Panc1 (cell line): ENCODE measurements around the gene PACSIN1. TPM values are rescaled to one million over a fixed set of nuclear protein-coding genes. Genes with fewer than 3 reads are reported as not detected.

Experiments used
- ATAC-seq: fragments of 200-7000 bp; cut with Tn5 transposase; 2 replicates; pipeline ENCODE4 v1.9.1; 2020; ENCODE audit warnings: mild to moderate bottlenecking, moderate library complexity
- BruUV-seq: library from RNA; stranded (reverse); fragments of 400-500 nt; replicated peaks from 2 replicates; lab custom pipeline; 2021; lab: Mats Ljungman, UMichigan
- CTCF ChIA-PET: fragments of 300-600 bp; sonication (Branson Sonifier 250); formaldehyde crosslinking; loops from one replicate; lab custom pipeline; 2022; ENCODE audit warnings: antibody characterized with exemption; lab: Charles Lee
- POLR2A ChIA-PET: fragments of 300-600 bp; sonication (Branson Sonifier 250); formaldehyde crosslinking; loops from one replicate; lab custom pipeline; 2022; ENCODE audit warnings: antibody characterized with exemption; lab: Charles Lee
- DNase-seq: peaks from one replicate; pipeline ENCODE4 v3.0.0-alpha.2; 2010; ENCODE audit warnings: low read depth, low spot score
- H3K27ac ChIP-seq: 2 replicates; pipeline ENCODE4 v1.5.1; 2011; ENCODE audit warnings: mild to moderate bottlenecking, low read length, inconsistent platforms
- H3K27me3 ChIP-seq: fragments of 200-500 bp; sonication (Bioruptor generic); 2 replicates; pipeline ENCODE4 v1.6.0; 2014; ENCODE audit warnings: low read length, inconsistent platforms; ENCODE audit not compliant: control insufficient read depth, insufficient read depth
- H3K36me3 ChIP-seq: fragments of 200-500 bp; sonication (Bioruptor generic); 2 replicates; pipeline ENCODE4 v1.5.1; 2014; ENCODE audit warnings: inconsistent platforms, mild to moderate bottlenecking, low read length, moderate library complexity; ENCODE audit not compliant: control insufficient read depth, insufficient read depth
- H3K4me1 ChIP-seq: 2 replicates; pipeline ENCODE4 v1.5.1; 2011; ENCODE audit warnings: inconsistent platforms, mild to moderate bottlenecking, low read length, moderate library complexity; ENCODE audit not compliant: control insufficient read depth, insufficient read depth
- H3K4me3 ChIP-seq, 2 experiments: 2 replicates each; pipeline ENCODE4 v1.5.1; 2011 to 2012; ENCODE audit warnings: low read depth in 2 of 2, low read length in 2 of 2, mild to moderate bottlenecking in 2 of 2, inconsistent platforms in 1 of 2, moderate library complexity in 1 of 2
- H3K9me3 ChIP-seq: fragments of 200-500 bp; sonication (Bioruptor generic); 2 replicates; pipeline ENCODE4 v1.5.1; 2014; ENCODE audit warnings: low read depth, mild to moderate bottlenecking, inconsistent platforms, low read length, moderate library complexity; ENCODE audit not compliant: control insufficient read depth, insufficient read depth
- POLR2AphosphoS5 ChIP-seq: IDR thresholded peaks from 2 replicates; pipeline ENCODE4 v1.6.1; 2012; ENCODE audit warnings: mild to moderate bottlenecking, low read depth, low read length, moderate library complexity
- REST ChIP-seq, 2 experiments: IDR thresholded peaks; 2 replicates each; pipeline ENCODE4 v1.6.1; 2011 to 2012; ENCODE audit warnings: low read depth in 2 of 2, control low read depth in 1 of 2, low read length in 1 of 2, mild to moderate bottlenecking in 1 of 2, moderate library complexity in 1 of 2; ENCODE audit not compliant: insufficient read depth in 1 of 2
- SIN3A ChIP-seq: IDR thresholded peaks from 2 replicates; pipeline ENCODE4 v1.6.1; 2012; ENCODE audit warnings: low read depth, mild to moderate bottlenecking, low read length, moderate library complexity, borderline replicate concordance; ENCODE audit not compliant: insufficient read depth
- TCF7L2 ChIP-seq: IDR thresholded peaks from 2 replicates; pipeline ENCODE4 v1.6.1; 2011; ENCODE audit warnings: mild to moderate bottlenecking, low read depth, low read length, inconsistent platforms
- in situ Hi-C: cut with HindIII; loops from 2 replicates; pipeline ENCODE4 v1.10.0; 2016; ENCODE audit warnings: low sequenced_read_pairs, low pct_unique_long_range_greater_than_20kb
- intact Hi-C: fragments of 100-400 bp; cut with micrococcal nuclease; formaldehyde crosslinking; loops from one replicate; pipeline ENCODE4 v1.10.0; 2022; ENCODE audit not compliant: unreplicated experiment
- total RNA-seq: library from RNA; stranded (reverse); gene quantifications from one replicate; pipeline ENCODE4 v1.2.1, GENCODE V29; 2021; ENCODE audit not compliant: unreplicated experiment
- TF ChIP-seq, protein P1 (sequence below): fragments of 450-650 bp; IDR thresholded peaks from 2 replicates; pipeline ENCODE4 v1.5.1; 2017; ENCODE audit warnings: mild to moderate bottlenecking

The PACSIN1 gene
- total RNA-seq, 1 experiment from 2014 or later: 0.18 TPM

DNA sequence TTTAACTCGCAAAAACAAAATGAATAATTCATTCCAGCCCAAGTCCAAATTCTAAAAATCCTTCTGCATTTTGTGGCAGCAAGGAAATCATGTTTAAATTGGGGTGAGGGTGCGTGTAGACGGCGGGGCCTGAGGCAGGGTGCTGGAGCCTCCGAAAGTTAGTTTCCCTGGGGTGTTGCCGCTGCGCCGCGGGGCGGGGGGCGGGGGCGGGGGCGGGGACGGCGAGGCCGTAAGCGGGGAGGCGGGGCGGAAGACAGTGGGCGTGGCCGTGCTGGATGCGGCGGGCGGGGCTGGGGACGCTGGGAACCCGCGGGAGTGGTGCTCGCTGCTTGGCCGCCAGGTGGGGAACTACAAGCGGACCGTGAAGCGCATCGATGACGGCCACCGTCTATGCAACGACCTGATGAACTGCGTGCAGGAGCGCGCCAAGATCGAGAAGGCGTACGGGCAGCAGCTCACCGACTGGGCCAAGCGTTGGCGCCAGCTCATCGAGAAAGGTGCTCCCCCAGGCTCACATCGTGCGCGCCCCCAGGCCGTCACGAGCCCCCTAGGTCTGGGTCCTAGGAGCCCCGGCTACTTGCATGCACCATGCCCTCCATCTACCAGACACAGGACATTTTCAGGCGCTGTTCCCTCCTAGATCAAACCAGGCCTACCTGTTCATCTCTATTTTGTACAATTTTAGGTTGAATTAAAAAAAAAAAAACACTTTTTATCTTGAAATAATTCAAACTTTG is 61.3 kb downstream of the PACSIN1 start:
- no peaks in the 10 kb centered on the region for H3K9me3 ChIP-seq
- no peaks in the 10 kb centered on the region for H3K27me3 ChIP-seq
- ATAC-seq: peak; percentile 95
- DNase-seq: peak; percentile 53
- H3K4me1 ChIP-seq: peaks cover 15% of the 10 kb centered on the region
- TF ChIP-seq TCF7L2: no peak
- 0 out of 2 replicates have a peak, but pooled peaks have one; percentile 27 for TF ChIP-seq POLR2AphosphoS5
- TF ChIP-seq, protein P1, sequence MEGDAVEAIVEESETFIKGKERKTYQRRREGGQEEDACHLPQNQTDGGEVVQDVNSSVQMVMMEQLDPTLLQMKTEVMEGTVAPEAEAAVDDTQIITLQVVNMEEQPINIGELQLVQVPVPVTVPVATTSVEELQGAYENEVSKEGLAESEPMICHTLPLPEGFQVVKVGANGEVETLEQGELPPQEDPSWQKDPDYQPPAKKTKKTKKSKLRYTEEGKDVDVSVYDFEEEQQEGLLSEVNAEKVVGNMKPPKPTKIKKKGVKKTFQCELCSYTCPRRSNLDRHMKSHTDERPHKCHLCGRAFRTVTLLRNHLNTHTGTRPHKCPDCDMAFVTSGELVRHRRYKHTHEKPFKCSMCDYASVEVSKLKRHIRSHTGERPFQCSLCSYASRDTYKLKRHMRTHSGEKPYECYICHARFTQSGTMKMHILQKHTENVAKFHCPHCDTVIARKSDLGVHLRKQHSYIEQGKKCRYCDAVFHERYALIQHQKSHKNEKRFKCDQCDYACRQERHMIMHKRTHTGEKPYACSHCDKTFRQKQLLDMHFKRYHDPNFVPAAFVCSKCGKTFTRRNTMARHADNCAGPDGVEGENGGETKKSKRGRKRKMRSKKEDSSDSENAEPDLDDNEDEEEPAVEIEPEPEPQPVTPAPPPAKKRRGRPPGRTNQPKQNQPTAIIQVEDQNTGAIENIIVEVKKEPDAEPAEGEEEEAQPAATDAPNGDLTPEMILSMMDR: peak; percentile 85; the same call in 1 of the 2 replicates
- peak in 1 of 2 experiments; percentile 60; a peak in 1 of 4 replicates for TF ChIP-seq REST (IDR thresholded peaks at IDR 0.05; ENCODE audit: insufficient read depth in 1 of 2, low read depth in 2 of 2, low read length in 1 of 2)
- TF ChIP-seq SIN3A: no peak
- peak overlapping the region; percentile 27 to 39 for H3K4me3 ChIP-seq
- CTCF ChIA-PET: interaction anchor here (0.5 to 0.7 kb wide), 4 partner anchors 46 to 414 kb away, joined by 3 to 8 read pairs (median 6); no protein-coding TSS in a partner anchor
- no TSS peak for BruUV-seq
- peak overlapping the region; percentile 72 for H3K27ac ChIP-seq
- no peaks in the 10 kb centered on the region for H3K36me3 ChIP-seq
- in situ Hi-C loops: no loop called here
- intact Hi-C loops: loop anchor here (5.0 kb wide), 1 partner anchor 80 kb away; no protein-coding TSS in a partner anchor
- POLR2A ChIA-PET: interaction anchor here (0.5 kb wide), 1 partner anchor 548 kb away, joined by 7 read pairs; no protein-coding TSS in a partner anchor

DNA sequence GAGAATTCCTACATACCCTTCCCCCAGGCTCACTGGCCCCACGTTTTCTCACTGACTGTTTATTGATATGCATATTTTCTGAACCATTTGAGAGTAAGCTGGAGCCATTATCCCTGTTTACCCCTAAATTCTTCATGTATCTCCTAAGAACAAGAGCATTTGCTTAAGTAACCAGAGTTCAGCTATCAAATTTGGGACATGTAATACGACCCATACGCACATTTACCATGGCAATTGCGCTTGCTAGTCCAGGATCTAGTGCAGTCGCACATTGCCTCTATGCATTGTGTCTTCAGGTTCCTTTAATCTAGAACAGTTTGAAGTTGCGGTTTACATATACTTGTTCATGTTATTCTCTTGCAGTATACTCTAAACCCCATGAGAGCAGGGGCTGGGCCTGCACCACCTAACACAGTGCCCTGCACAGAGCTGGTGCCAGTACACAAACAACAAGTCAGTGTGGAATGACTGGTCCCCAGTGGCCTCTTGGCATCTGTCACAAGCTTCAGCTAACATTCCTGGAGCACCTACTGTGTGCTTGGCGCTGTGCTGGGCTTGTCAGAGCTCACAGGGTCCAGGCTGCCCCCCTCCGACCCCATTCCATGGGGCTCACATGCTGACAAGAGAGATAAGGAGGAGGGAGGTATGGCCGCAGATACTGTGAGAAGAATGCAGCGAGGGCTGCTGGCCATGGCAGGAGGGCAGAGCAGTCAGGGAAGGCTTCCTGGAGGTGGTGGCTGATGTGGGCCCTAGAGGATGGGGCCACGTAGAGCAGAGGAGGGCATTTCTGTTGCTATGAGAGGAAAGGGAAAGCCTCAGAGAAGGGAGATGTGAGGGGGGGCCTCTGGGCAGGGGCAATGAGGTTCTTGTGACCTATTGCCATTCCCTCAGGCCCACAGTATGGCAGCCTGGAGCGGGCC is 62.1 kb downstream of the PACSIN1 start:
- Histone ChIP-seq H3K27me3 (no peaks in the 10 kb centered on the region), H3K9me3 (no peaks in the 10 kb centered on the region), H3K4me3 (no peak overlapping the region), H3K4me1 (peaks cover 15% of the 10 kb centered on the region), H3K36me3 (no peaks in the 10 kb centered on the region), H3K27ac (no peak overlapping the region)
- intact Hi-C loops: loop anchor here (5.0 kb wide), 1 partner anchor 79 kb away; no protein-coding TSS in a partner anchor
- CTCF ChIA-PET: interaction anchor here (0.7 kb wide), 1 partner anchor 415 kb away, joined by 7 read pairs; no protein-coding TSS in a partner anchor
- TF ChIP-seq SIN3A: no peak
- no peak for TF ChIP-seq REST (IDR thresholded peaks at IDR 0.05; ENCODE audit: insufficient read depth in 1 of 2, low read depth in 2 of 2, low read length in 1 of 2)
- TF ChIP-seq TCF7L2: no peak
- no peak for TF ChIP-seq POLR2AphosphoS5
- TF ChIP-seq, protein P1: no peak
- ATAC-seq: no peak
- no peak for DNase-seq
- POLR2A ChIA-PET: no interaction called here
- in situ Hi-C loops: no loop called here
- BruUV-seq: no TSS peak
